CD4-positive, alpha-beta T cell treated with Interleukin-21 for 1 hour (primary cell): ENCODE results near the gene PIGP.
"Not testable (repeated sequence)": the region's sequence is repeated elsewhere in the genome, so short reads cannot be mapped to it uniquely, and the experiment has no call there.

Experiments used
- DNase-seq: peaks from one replicate; pipeline ENCODE4 v3.0.0-alpha.2; 2020

PIGP gene

DNA sequence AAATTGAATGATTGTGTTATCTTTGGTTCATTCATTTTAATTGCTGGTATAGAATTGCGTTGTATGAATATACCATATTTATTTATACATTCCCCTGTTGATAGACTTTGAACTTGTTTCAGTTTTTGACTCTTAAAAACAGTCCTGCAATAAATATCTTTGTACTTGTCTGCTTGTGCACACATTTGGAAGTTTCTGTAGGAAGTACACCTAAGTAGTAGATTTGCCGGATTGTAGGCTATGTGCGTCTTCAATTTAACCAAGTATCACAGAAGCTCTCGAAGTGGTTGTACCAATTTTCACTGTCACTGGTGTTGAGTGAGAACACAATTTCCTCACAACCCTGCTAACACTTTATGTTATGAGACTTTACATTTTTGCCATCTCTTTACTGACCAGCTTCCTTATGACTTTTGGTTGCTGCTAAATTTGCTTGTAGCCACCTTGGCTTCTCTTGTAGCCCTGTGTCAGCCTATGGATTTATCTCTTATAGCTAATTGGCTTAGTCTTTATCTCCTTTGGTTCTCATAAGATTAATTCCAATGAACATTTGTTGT lies 2.4 kb upstream of the PIGP start:
- DNase-seq = no peak

DNA sequence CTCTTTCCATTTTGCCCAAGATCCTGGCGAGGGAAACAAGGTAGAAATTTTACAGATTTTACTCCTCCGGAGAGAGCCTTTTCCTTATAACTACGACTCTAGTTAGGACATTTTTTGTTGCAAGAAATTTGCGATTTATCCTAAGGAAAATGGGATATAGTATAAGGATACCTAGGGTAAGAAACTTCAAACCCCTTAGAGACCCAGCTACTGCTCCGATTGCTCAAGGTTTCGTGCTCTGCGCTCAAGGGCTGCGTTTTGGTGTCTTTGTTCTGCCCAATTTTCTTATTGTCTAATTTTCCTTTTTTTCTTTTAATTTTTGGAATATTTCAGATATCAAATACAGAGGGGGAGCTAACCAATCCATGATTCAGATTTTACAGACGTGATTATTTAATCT lies 1.7 kb upstream of the PIGP start:
- DNase-seq = no peak

DNA sequence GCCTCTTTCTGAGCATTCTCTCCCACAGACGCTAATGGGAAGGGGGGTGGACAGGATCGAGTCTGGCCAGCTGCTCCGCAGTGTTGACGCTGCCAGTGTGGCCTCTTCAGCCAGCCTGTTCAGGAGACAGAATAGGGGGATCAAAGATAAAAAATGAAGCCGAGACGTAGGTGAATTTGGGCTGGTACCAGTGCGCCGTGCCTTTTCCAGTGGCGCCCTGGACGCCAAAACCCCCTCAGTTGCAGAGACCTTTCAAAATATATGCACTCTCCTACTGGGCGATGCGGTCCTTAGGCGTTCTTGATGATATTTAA lies 1.3 kb upstream of the PIGP start:
- no peak for DNase-seq

DNA sequence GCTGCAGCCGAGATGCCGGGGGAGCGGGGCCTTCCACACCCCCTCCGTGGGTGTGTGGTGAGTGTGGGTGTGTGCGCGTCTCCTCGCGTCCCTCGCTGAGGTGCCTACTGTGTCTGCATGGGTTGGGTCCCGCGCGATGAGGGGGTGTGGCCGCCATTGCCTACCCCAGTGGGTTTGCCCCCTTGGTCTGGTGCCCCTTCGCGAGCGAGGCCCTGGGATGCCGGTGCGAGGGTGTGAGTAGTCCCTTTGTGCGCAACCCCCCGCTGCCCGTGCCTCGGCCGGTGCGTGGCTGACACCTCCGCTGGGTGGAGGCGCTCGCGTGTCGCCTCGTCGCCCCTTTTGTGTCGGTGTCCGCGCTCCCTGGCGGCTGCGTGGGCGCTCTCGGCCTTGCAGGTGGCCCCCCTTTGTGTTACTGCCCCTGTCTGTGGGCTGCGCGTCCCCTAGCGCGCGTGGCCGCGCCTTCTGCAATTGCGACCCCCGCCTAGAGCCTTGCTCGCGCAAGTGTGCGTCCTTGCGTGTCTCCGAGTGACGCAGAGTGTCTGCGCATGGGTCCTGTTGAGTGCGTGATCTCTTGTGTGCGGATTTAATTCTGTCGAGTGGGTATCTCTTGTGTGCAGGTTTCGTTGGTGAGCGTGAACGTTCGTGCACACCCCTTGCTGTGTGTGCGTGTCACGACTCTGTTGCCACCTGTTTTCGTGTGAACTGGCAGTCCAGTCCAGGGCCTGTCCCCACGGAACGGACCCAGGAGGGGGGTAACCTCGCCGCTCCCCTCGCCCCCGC lies 736 bp upstream of the PIGP start:
- peak; percentile 68 for DNase-seq

DNA sequence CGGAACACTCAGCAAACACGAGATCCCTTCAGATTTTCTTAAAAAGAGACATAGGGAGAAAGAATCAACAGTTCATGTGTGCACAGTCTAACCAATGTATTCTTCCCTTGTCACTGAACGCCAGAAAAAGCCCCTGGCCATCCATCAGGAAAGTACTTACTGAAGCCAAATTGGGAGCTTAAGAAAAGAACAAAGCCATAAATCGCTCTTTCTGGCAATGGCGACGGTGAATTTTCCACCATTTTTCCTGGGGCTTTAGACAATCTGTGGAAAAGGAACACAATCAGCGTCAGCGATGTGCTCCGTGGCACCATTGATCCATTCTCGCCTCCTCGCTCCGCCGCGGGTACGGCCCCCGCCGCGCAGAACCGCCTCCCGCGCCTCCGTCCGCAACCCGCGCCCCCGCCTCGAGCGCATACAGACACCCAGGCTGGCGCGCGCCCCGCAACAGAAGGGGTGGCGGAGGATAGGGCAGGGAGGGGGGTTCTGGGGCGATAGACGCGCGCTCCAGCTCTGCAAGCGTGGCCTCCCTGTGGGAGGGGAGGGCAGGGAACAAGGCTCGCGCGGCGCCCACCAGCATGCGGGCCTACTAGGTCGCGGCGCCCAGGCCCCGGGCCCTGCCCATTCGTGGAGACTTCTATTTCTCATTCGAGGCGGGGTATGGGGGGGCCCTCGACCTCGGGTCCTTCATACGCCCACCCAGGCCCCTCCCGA lies 440 bp downstream of the PIGP start:
- DNase-seq = peak; percentile 84

DNA sequence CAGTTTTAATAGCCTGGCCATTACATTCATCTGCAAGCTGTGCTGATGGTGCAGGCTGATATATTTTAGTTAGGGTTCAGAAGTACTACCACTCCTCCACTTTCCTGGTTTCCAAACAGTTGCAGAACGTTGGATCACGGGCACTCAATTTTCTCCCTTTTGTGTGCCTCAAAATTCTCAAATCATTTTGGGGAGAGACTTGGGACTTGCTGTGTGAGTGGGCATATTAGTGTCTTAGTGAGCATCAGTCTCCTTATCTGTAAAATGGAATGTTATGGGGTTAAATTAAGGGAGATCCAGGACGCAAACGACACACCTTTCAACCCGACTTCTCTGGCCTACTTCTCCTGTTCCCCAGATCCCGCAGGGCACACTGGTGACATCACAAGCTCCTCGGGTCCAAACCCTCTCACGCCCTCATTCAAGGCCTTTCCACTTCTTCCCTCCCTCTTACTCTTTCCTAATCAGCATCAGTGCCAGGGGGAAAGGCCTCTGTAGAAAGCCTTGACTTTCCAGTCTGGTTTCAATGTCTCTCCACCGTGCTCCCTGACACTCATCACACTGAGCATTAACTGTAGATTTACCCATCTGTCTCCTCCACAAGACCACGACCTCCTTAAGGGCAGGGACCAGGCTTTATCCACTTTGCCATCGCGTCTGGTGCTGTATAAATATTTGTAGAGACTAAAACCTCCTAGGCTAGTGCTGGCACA lies 1.2 kb downstream of the PIGP start:
- DNase-seq = no peak

DNA sequence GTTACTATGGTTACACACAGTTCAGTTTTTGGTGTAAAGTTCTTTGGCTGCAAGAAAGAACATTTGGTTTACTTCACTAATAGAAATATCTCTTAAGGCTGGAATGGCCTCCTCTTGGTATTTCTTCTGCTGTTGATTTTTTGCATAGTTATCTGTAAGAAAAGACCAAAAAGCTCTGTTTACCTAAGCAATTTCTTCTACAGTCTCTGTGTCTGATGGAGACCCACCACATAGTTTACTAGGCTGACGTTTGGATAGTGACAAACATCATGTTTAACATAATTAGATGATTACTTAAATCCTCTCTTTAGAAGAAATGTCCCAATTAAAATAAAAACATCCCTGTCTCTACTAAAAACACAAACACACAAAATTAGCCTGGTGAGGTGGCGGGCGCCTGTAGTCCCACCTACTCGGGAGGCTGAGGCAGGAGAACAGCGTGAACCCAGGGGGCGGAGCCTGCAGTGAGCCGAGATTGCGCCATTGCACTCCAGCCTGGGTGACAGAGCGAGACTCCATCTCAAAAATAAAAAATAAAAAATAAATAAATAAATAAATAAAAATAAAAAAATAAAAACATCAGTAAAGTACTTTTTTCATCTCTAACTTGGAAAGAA lies 7.2 kb downstream of the PIGP start:
- no peak for DNase-seq

DNA sequence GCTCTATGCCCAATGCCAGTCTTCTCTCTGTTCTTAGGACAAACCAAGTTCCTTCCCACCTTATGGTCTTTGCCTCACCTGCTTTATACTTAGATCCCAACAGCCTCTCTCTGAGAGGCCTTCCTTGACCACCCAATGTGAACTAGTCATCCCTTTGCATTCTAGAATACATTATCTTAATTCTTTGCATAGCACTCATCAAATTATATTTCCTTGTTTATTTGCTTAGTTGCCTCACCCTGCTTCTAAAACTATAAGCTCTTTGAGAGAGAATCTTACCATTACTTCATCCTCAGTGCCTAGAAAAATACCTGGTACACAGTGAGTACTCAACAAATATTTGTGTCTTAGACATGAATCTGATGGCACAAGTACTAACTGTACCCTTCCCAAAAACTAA lies 8.0 kb downstream of the PIGP start:
- DNase-seq = no peak

DNA sequence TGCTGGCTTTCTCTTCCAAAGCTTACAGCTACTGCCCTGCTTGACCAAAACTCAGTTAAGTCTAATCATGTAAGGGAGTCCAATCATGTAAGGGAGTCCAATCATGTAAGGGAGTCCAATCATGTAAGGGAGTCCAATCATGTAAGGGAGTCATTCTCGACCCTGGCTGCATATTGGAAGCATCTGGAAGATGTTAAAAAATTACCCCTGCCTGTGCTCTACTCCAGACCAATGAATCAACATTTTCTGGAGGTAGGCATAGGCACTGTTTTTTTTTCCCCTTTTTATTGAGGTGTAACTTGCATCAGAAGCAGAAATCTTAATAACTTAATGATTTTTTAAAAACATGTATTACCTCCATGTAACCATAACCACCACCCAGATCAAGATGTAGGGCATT lies 9.4 kb downstream of the PIGP start:
- no peak for DNase-seq

DNA sequence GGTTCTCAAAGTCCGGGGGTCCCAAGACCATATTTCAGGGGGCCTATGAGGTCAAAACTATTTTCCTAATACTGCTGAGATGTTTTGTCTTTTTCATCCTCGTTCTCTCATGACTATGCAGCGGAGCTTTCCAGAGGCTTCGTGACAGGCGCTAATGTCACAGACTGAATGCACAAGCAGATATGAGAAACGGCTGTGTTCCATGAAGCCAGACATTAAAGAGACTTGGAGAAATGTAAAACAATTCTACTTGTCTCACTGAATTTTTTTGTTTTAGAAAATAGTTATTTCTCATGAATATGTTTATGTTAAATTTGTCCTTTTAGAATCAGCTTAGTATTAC lies 10.3 kb downstream of the PIGP start:
- no peak for DNase-seq

DNA sequence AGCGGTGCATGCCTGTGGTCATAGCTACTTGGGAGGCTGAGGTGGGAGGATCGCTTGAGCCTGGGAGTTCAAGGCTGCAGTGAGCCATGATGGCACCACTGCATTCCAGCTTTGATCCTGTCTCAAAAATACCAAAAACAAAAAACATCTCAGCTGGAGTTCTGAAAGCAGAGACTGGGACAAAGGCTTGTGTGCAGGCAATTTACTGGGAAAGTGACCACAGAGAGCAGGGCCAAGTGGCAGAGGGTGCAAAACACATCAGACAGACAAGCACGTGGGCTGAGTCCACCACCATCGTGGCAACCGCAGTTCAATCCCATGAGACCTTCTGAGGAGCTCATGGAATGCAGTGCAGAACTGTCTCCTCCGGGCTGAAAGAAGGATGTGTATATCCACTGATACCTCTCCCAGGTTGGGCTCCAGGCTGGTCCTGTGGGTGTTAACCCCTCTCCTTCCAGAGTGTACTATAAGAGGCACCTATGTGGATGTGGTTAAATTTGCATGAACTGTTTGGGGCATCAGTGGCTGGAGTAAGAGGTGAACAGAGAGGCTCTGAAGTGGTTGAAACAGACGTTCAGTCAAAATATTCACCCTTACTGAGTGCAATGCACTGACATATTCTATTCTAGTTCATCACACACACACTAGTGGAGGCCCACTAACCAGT lies 10.8 kb downstream of the PIGP start:
- DNase-seq = no peak

DNA sequence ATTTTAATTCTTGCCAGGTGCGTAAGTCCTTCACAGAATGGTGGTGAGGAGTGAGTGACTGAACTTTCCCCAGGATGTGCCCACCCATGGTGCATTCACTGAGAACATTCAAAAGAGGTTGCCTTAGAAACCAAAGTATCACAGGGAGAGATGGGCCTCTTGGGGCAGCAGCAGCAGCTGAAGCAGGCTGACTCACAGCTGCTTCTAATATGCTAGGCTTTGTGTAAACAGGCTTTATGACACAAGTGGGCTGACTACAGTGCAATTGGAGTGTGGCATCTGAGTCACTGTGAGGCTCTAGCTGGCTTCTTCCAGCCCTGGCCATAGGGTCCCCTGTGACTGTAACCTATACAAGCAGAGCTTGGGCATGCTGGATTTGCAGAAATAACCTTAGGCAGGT lies 12.6 kb downstream of the PIGP start:
- DNase-seq = no peak

DNA sequence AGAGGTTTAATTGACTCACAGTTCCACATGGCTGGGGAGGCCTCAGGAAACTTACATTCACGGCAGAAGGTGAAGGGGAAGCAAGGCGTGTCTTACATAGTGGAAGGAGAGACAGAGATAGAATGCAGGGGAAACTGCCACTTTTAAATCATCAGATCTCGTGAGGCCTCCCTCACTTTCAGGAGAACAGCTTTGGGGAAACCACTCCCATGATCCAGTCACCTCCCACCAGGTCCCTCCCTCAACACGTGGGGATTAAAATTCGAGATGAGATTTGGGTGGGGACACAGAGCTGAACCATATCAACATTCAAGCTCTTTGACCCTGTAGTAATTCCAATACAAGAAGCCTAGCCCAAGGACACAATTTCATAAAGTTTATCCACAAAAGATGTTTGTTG lies 13.7 kb downstream of the PIGP start:
- no peak for DNase-seq

DNA sequence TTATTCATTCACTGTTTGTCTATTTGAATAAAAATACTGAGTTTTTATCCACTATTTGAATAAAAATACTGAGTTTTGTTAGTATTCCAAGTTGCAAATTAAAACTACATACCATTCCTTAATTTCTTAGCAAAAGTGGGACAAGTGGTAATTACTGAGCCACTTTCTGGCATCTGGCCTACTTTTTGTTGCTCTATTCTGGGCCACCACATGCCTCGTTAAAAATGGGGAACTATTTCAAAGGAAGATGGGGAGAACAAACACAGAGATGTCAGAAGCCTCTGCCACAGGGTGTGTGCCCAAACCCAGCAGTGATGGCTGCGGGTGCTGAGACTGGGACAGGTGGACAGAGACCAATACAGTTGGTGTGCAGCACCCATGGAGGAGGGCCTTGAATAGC lies 14.6 kb downstream of the PIGP start:
- no peak for DNase-seq

DNA sequence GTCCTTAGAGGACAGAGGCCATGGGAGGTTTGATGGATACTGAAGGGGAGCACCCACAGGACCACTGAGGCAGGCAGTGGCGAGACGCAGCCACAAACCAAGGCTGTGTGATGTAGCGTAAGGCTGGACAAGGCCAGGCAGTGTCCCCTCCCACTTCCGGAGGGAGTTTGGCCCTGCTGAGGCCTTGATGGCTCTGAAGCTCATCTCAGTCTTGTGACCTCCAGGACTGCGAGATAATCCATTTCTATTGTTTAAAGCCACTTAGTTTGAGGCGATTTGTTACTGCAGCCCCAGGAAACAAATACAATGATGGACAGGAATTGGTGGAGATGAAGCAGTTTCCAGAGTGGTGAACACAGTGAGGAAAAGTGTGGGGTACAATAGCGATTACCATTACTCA lies 15.3 kb downstream of the PIGP start:
- DNase-seq = no peak

DNA sequence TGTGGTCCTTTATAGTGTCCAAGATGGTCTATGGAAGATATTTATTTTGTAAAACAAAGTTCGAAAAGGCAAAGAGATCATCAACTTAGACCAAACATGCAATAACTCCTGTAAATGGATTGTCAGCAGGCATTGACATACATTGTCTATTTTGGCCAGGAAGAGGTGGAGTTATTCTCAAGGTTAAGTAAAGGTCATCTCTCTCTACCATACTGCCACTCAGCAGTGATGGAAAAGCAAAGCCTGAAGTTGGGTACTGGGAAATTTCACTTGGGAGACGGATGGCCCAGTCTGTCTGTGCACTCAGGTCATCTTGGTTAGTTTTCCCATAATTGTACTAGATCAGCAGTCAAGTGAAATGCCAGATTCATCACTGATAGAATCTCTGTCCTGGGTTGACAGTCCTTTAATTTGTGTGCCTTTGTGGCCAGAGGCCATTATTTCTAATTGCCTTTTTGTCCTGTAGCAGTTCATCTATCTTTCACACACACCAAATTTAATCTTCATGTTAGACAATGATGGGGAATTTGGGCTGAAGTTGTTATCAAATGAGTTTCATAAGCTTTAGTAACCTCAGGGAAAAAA lies 17.5 kb downstream of the PIGP start:
- DNase-seq = no peak

DNA sequence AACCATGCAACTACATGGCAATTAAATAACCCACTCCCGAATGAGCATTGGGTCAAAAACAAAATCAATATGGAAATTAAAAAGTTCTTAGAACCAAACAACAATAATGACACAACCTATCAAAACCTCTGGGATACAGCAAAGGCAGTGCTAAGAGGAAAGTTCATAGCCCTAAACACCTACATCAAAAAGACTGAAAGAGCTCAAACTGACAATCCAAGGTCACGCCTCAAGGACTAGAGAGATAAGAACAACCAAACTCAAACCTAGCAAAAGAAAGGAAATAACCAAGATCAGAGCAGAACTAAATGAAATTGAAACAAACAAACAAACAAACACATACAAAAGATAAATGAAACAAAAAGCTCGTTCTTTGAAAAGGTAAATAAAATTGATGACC lies 23.1 kb downstream of the PIGP start:
- not testable (repeated sequence) for DNase-seq

DNA sequence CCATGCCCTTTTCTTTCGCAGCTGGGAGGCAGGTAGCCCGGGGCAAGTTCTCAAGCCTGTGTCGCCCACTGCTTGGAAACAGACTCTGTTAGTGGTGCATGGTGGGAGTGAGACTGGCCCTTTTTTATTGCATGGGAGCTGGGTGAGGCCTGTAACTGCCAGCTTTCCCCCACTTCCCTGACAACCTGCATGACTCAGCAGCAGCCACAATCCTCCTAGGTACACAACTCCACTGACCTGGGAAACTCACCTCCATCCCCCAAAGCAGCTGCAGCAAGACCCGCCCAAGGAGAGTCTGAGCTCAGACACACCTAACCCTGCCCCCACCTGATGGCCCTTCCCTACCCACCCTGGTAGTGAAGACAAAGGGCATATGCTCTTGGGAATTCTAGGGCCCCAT lies 25.8 kb downstream of the PIGP start:
- no peak for DNase-seq

DNA sequence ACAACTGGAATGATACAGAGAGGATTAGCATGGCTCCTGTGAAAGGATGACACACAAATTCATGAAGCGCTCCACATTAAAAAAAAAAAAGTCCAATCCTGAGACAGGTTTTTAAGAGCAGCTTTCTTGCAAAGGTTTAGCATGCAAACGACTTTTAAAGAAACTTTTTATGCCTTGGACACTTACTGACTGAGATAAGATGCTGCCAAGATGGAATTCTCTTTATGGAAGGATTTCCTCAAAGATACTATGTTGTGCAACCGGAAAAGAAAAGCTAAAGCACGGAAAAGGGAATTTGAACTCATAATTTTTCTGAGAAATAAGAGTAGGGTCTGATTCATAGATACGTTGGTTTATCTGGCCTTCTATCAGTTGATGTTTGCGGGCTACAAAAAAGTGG lies 27.3 kb downstream of the PIGP start:
- no peak for DNase-seq

DNA sequence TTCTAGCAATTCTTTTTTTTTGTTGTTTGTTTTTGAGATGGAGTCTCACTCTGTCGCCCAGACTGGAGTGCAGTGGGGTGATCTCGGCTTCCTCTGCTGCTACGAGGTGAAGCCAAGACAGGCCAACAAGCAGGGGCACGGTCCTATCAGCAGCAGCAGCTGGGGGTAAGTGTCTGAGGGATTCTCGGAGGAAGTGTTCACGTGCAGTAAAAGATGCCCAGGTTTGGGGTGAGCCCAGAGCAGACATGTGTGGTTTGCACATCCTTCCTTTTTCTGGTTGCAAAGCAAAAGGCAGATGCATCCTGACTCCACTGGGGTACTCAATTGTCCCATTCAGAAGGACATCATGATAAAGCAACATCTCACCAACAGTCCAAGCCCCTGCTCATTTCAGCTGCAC lies 27.7 kb downstream of the PIGP start:
- DNase-seq = peak; percentile 8

DNA sequence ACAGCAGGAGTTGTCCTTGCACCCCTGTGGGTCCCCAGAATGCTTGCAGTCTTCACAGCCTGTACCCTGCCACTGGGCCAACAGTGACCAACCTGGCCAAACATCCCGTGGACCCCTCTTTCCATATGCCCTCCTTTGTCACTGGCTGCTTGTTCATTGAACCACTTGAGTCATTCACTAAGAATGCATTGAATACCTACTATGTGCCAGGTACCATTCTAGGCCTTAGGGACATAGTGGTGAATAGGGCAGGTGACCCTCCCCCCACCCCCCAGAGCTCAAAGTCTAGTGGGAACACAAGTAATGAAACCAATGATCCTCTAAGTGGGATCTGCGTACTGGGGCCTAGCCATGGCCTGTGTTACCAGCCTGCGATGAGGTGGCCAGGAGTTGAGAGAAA lies 28.2 kb downstream of the PIGP start:
- no peak for DNase-seq

DNA sequence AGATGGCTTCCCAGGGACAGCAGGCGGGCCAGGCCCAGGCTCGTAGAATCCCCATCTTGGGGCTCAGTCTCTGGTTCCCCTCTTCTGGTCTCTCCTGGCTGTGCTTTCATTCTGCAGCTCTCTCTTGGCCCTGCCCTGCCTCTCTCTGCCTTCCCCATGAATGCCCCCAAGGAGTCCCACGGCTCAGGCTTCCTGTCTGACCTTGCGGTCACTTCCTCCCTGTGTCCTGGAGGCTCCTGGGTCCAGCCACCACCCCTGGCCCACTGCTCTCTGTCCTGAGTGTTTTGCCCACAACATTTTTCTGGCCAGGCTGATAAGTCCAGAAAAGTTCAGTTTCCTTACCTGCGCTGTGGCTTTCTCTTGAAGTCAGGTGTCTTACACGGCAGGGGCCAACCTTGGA lies 29.1 kb downstream of the PIGP start:
- no peak for DNase-seq
